ENCODE data around the gene TARDBP.

GRCh38 chr1:11055676-11056075 is 43.2 kb downstream of the TARDBP start:
- no peak for TF ChIP-seq CTCF (IDR thresholded peaks at IDR 0.05)
- TF ChIP-seq ZFX (IDR thresholded peaks at IDR 0.05; ENCODE audit: borderline replicate concordance) = no peak

Measured in 22Rv1 (cell line).